HepG2 (cell line): ENCODE results near the gene MTG1. TPM values are rescaled to one million over a fixed set of nuclear protein-coding genes. Genes with fewer than 3 reads are reported as not detected.

Source experiments
- BCLAF1 ChIP-seq: fragments of 450-650 bp; IDR thresholded peaks from 2 replicates; pipeline ENCODE4 v1.6.1; 2017; ENCODE audit warnings: mild to moderate bottlenecking
- BORCS8-MEF2B ChIP-seq: sonication (generic); formaldehyde crosslinking; IDR thresholded peaks from 2 replicates; pipeline ENCODE4 v1.8.0; 2022; ENCODE audit warnings: mild to moderate bottlenecking, missing genetic modification reagents
- CENPBD1 ChIP-seq: sonication (generic); formaldehyde crosslinking; IDR thresholded peaks from 2 replicates; pipeline ENCODE4 v1.8.0; 2022; ENCODE audit warnings: missing genetic modification reagents, low read depth, mild to moderate bottlenecking, borderline replicate concordance
- DPF2 ChIP-seq: sonication (generic); formaldehyde crosslinking; IDR thresholded peaks from 2 replicates; pipeline ENCODE4 v1.4.0; 2020; ENCODE audit warnings: mild to moderate bottlenecking, low read depth, missing genetic modification reagents, borderline replicate concordance
- ETV5 ChIP-seq: IDR thresholded peaks from 2 replicates; pipeline ENCODE4 v1.6.1; 2018; ENCODE audit warnings: missing biosample characterization, missing genetic modification reagents, inconsistent platforms, borderline replicate concordance
- FOXA1 ChIP-seq, 2 experiments: fragments of 450-650 bp in 1 of 2; sonication (generic) in 1 of 2; formaldehyde crosslinking in 1 of 2; IDR thresholded peaks; 2 replicates each; pipeline versions ENCODE4 v1.4.0 to v1.6.1; 2016 to 2020; ENCODE audit warnings: missing genetic modification reagents in 1 of 2
- GLI4 ChIP-seq: sonication (generic); formaldehyde crosslinking; IDR thresholded peaks from 2 replicates; pipeline ENCODE4 v1.5.1; 2020; ENCODE audit warnings: missing genetic modification reagents, mild to moderate bottlenecking, moderate library complexity, borderline replicate concordance
- HIVEP1 ChIP-seq: sonication (generic); formaldehyde crosslinking; IDR thresholded peaks from 2 replicates; pipeline ENCODE4 v1.4.0; 2020; ENCODE audit warnings: mild to moderate bottlenecking, missing genetic modification reagents
- JUND ChIP-seq: sonication (generic); formaldehyde crosslinking; IDR thresholded peaks from 2 replicates; pipeline ENCODE4 v1.8.0; 2022; ENCODE audit warnings: mild to moderate bottlenecking, missing genetic modification reagents
- MIXL1 ChIP-seq: IDR thresholded peaks from 2 replicates; pipeline ENCODE4 v1.6.1; 2016
- MTF2 ChIP-seq: sonication (generic); formaldehyde crosslinking; IDR thresholded peaks from 2 replicates; pipeline ENCODE4 v1.5.0; 2020; ENCODE audit warnings: missing genetic modification reagents, borderline replicate concordance
- PAWR ChIP-seq: sonication (generic); formaldehyde crosslinking; IDR thresholded peaks from 2 replicates; pipeline ENCODE4 v1.4.0; 2020; ENCODE audit warnings: missing genetic modification reagents, mild to moderate bottlenecking, borderline replicate concordance
- SMC3 ChIP-seq: IDR thresholded peaks from 2 replicates; pipeline ENCODE4 v1.6.1; 2011; ENCODE audit warnings: low read length, improper control_type of control experiment
- TP53 ChIP-seq: sonication (generic); formaldehyde crosslinking; conservative IDR thresholded peaks from 2 replicates; pipeline ENCODE4 v1.4.0; 2020; ENCODE audit warnings: missing genetic modification reagents
- ZBTB2 ChIP-seq: sonication (generic); formaldehyde crosslinking; IDR thresholded peaks from 2 replicates; pipeline ENCODE4 v1.8.0; 2022; ENCODE audit warnings: low read depth, missing genetic modification reagents
- ZNF646 ChIP-seq: sonication (generic); formaldehyde crosslinking; IDR thresholded peaks from 2 replicates; pipeline ENCODE4 v1.9.0; 2021; ENCODE audit warnings: mild to moderate bottlenecking, missing genetic modification reagents
- ZNF660 ChIP-seq: sonication (generic); formaldehyde crosslinking; IDR thresholded peaks from 2 replicates; pipeline ENCODE4 v1.5.1; 2020; ENCODE audit warnings: mild to moderate bottlenecking, low read depth, missing genetic modification reagents, borderline replicate concordance
- polyA plus RNA-seq, 8 experiments: library from polyadenylated mRNA; depleted of rRNA in 3 of 8; stranded (reverse) in 7 of 8; unstranded in 1 of 8; fragments of >200 nt; fragmentation: Illumina TruSeq in 4 of 8; extraction: Trizol in 4 of 8; gene quantifications; 2 replicates each; pipeline versions ENCODE4 v1.2.1 to v1.2.3, GENCODE V29; 2011 to 2016; ENCODE audit warnings: low read depth in 4 of 8, missing spikeins in 1 of 8, mixed read lengths in 1 of 8; ENCODE audit not compliant: insufficient read depth in 1 of 8
- total RNA-seq, 5 experiments: library from RNA; depleted of rRNA; stranded (reverse); fragments of >200 nt; fragmentation: Illumina TruSeq; extraction: Trizol; gene quantifications; 2 replicates each; pipeline ENCODE4 v1.2.3, GENCODE V29; 2016; ENCODE audit warnings: low read depth in 1 of 5

MTG1 gene
- total and polyA plus RNA-seq, 2 of the 13 experiments (the other 11 are each of a cell fraction or from before 2014, with no cell fraction given): 42.0 to 103 TPM

- TF ChIP-seq MTF2 (no peak; the same call in 1 of the 2 replicates), FOXA1 (IDR thresholded peaks at IDR 0.05) (no peak), FOXA1 (CRISPR knock-in tag; IDR thresholded peaks at IDR 0.05) (peak; percentile 30; the same call in 1 of the 2 replicates), ETV5 (CRISPR knock-in tag) (peak; percentile 89), MIXL1 (CRISPR knock-in tag) (peak; percentile 23; the same call in 1 of the 2 replicates), BCLAF1 (no peak), PAWR (CRISPR knock-in tag) (no peak), SMC3 (no peak), TP53 (no peak), JUND (peak; percentile 48; the same call in 1 of the 2 replicates), BORCS8-MEF2B (CRISPR knock-in tag) (peak; percentile 73), HIVEP1 (CRISPR knock-in tag) (peak; percentile 57), DPF2 (CRISPR knock-in tag) (no peak), ZBTB2 (peak; percentile 96), ZNF646 (CRISPR knock-in tag) (no peak; the same call in none of the 2 replicates), CENPBD1 (CRISPR knock-in tag) (no peak), ZNF660 (CRISPR knock-in tag) (no peak), GLI4 (CRISPR knock-in tag) (0 out of 2 replicates have a peak, but pooled peaks have one; percentile 65)
Measured at GRCh38 chr10:133394064-133394663, at the start of gene MTG1 (continued).
